WTC11 (cell line): ENCODE results near the gene LRRN4CL. TPM values are rescaled to one million over a fixed set of nuclear protein-coding genes. Genes with fewer than 3 reads are reported as not detected.

Experiments used
- ATAC-seq: fragments of 200-7000 bp; cut with Tn5 transposase; 2 replicates; pipeline ENCODE4 v1.10.0; 2021; ENCODE audit warnings: mild to moderate bottlenecking, moderate library complexity
- CTCF ChIA-PET: fragments of 300-600 bp; sonication (Branson Sonifier 250); formaldehyde crosslinking; loops from one replicate; lab custom pipeline; 2021; ENCODE audit warnings: antibody characterized with exemption; lab: Charles Lee
- POLR2A ChIA-PET: fragments of 350-600 bp; sonication (Branson Sonifier 250); formaldehyde crosslinking; loops from one replicate; lab custom pipeline; 2021; ENCODE audit warnings: antibody characterized with exemption; lab: Charles Lee
- DNase-seq: peaks from one replicate; pipeline ENCODE4 v3.0.0; 2021; ENCODE audit warnings: low spot score
- H3K27ac Mint-ChIP-seq: 2 replicates; pipeline ENCODE4 v1.8.0; 2021; ENCODE audit warnings: mixed read lengths
- H3K27me3 Mint-ChIP-seq: 2 replicates; pipeline ENCODE4 v1.8.0; 2021; ENCODE audit warnings: low read depth, mild to moderate bottlenecking, moderate library complexity, mixed read lengths
- H3K36me3 Mint-ChIP-seq: 2 replicates; pipeline ENCODE4 v1.8.0; 2021; ENCODE audit warnings: mixed read lengths
- H3K4me1 Mint-ChIP-seq: 2 replicates; pipeline ENCODE4 v1.8.0; 2022; ENCODE audit warnings: mixed read lengths
- H3K4me3 Mint-ChIP-seq: 2 replicates; pipeline ENCODE4 v1.8.0; 2021; ENCODE audit warnings: mild to moderate bottlenecking, moderate library complexity, mixed read lengths
- H3K9me3 Mint-ChIP-seq: 2 replicates; pipeline ENCODE4 v1.8.0; 2021; ENCODE audit warnings: mixed read lengths
- ATF1 ChIP-seq: sonication (generic); formaldehyde crosslinking; IDR thresholded peaks from 2 replicates; pipeline ENCODE4 v1.8.1; 2023; ENCODE audit warnings: mild to moderate bottlenecking, moderate library complexity, missing genetic modification reagents
- CDX4 ChIP-seq: fragments of 250-450 bp; sonication (Bioruptor Pico); IDR thresholded peaks from 2 replicates; pipeline ENCODE4 v1.9.0; 2021; ENCODE audit warnings: moderate library complexity, mild to moderate bottlenecking, inconsistent platforms, borderline replicate concordance
- CREB1 ChIP-seq: sonication (generic); formaldehyde crosslinking; IDR thresholded peaks from 2 replicates; pipeline ENCODE4 v1.8.0; 2023; ENCODE audit warnings: mild to moderate bottlenecking, missing genetic modification reagents
- FOXP1 ChIP-seq: sonication (generic); formaldehyde crosslinking; IDR thresholded peaks from 2 replicates; pipeline ENCODE4 v1.8.0; 2022; ENCODE audit warnings: missing genetic modification reagents, mild to moderate bottlenecking, moderate library complexity, borderline replicate concordance
- GABPB1 ChIP-seq: sonication (generic); formaldehyde crosslinking; IDR thresholded peaks from 2 replicates; pipeline ENCODE4 v1.8.1; 2023; ENCODE audit warnings: mild to moderate bottlenecking, missing genetic modification reagents
- GTF2I ChIP-seq: fragments of 250-450 bp; sonication (Bioruptor Pico); conservative IDR thresholded peaks from 2 replicates; pipeline ENCODE4 v1.4.0; 2021; ENCODE audit warnings: mild to moderate bottlenecking
- IRF1 ChIP-seq: sonication (generic); formaldehyde crosslinking; IDR thresholded peaks from 2 replicates; pipeline ENCODE4 v1.8.0; 2023; ENCODE audit warnings: missing genetic modification reagents
- JUN ChIP-seq: sonication (generic); formaldehyde crosslinking; IDR thresholded peaks from 2 replicates; pipeline ENCODE4 v1.8.0; 2023; ENCODE audit warnings: mild to moderate bottlenecking, missing genetic modification reagents
- MAX ChIP-seq: sonication (generic); formaldehyde crosslinking; IDR thresholded peaks from 2 replicates; pipeline ENCODE4 v1.8.0; 2022; ENCODE audit warnings: mild to moderate bottlenecking, missing genetic modification reagents
- SMAD3 ChIP-seq: sonication (generic); formaldehyde crosslinking; IDR thresholded peaks from 2 replicates; pipeline ENCODE4 v1.8.0; 2022; ENCODE audit warnings: missing genetic modification reagents, mild to moderate bottlenecking, borderline replicate concordance
- USF1 ChIP-seq: sonication (generic); formaldehyde crosslinking; IDR thresholded peaks from 2 replicates; pipeline ENCODE4 v1.8.0; 2022; ENCODE audit warnings: mild to moderate bottlenecking, missing genetic modification reagents
- USF2 ChIP-seq: sonication (generic); formaldehyde crosslinking; IDR thresholded peaks from 2 replicates; pipeline ENCODE4 v1.8.1; 2023; ENCODE audit warnings: mild to moderate bottlenecking, missing genetic modification reagents, moderate library complexity
- ZBTB21 ChIP-seq: sonication (generic); formaldehyde crosslinking; IDR thresholded peaks from 2 replicates; pipeline ENCODE4 v1.8.1; 2023; ENCODE audit warnings: mild to moderate bottlenecking, missing genetic modification reagents, borderline replicate concordance
- ZNF416 ChIP-seq: fragments of 250-450 bp; sonication (Bioruptor Pico); IDR thresholded peaks from 2 replicates; pipeline ENCODE4 v1.9.0; 2021; ENCODE audit warnings: mild to moderate bottlenecking, inconsistent platforms
- total RNA-seq: library from RNA; stranded (reverse); gene quantifications from 3 replicates; pipeline ENCODE4 v1.2.3, GENCODE V29; 2021

The LRRN4CL gene
- total RNA-seq, 1 experiment from 2014 or later, result 0.39 TPM

- no peaks in the 10 kb centered on the region for H3K27me3 Mint-ChIP-seq
- ChIA-PET POLR2A (interaction anchor here (0.6 to 2.2 kb wide), 6 partner anchors 16 to 249 kb away, joined by 3 to 9 read pairs (median 8); partner anchors contain the start of genes BSCL2, C11orf98, CSKMT and GNG3), CTCF (interaction anchor here (0.9 to 3.0 kb wide), 4 partner anchors 16 to 145 kb away, joined by 3 to 10 read pairs (median 5); partner anchors contain the start of genes HNRNPUL2, LBHD1 and TMEM179B)
- H3K4me3 Mint-ChIP-seq, result peak overlapping the region; percentile 40
- H3K9me3 Mint-ChIP-seq, result no peaks in the 10 kb centered on the region
- ATAC-seq (peak; percentile 65), DNase-seq (peak; percentile 41)
- H3K27ac Mint-ChIP-seq, result peak overlapping the region; percentile 47; the same call in 1 of the 2 replicates
- no peak for TF ChIP-seq USF1 (CRISPR knock-in tag)
- peak; percentile 50; the same call in 1 of the 2 replicates for TF ChIP-seq FOXP1
- H3K36me3 Mint-ChIP-seq, result peaks cover 18% of the 10 kb centered on the region
- H3K4me1 Mint-ChIP-seq, result peaks cover 9% of the 10 kb centered on the region; the same call in 1 of the 2 replicates
These were observed 1.6 kb downstream of the LRRN4CL start for GRCh38 chr11:62687508-62688396.

- no peak for TF ChIP-seq ZNF416 (CRISPR knock-in tag)
- ATAC-seq, result no peak
- POLR2A ChIA-PET, result interaction anchor here (0.6 kb wide), 1 partner anchor 11 kb away, joined by 3 read pairs; the partner anchor contains the start of gene UQCC3
- Mint-ChIP-seq H3K9me3 (no peaks in the 10 kb centered on the region), H3K4me3 (no peak overlapping the region), H3K27me3 (no peaks in the 10 kb centered on the region), H3K27ac (no peak overlapping the region), H3K36me3 (peaks cover 7% of the 10 kb centered on the region), H3K4me1 (peaks cover 12% of the 10 kb centered on the region)
- DNase-seq, result no peak
- CTCF ChIA-PET, result no interaction called here
These were observed 6.8 kb downstream of the LRRN4CL start for GRCh38 chr11:62682518-62682917.

- DNase-seq (no peak), ATAC-seq (peak; percentile 58)
- ChIA-PET CTCF (interaction anchor here (0.6 to 3.6 kb wide), 15 partner anchors 9 to 286 kb away, joined by 3 to 21 read pairs (median 5); partner anchors contain the start of genes B3GAT3, BSCL2, C11orf98 and CSKMT), POLR2A (interaction anchor here (0.8 to 1.3 kb wide), 2 partner anchors 28 to 89 kb away, joined by 3 read pairs; partner anchors contain the start of gene INTS5)
- Mint-ChIP-seq H3K36me3 (peaks cover 19% of the 10 kb centered on the region), H3K4me3 (no peak overlapping the region), H3K27me3 (no peaks in the 10 kb centered on the region), H3K9me3 (no peaks in the 10 kb centered on the region), H3K4me1 (peaks cover 20% of the 10 kb centered on the region), H3K27ac (no peak overlapping the region)
- TF ChIP-seq GTF2I (CRISPR knock-in tag), result no peak
- TF ChIP-seq CDX4 (CRISPR knock-in tag), result no peak
- TF ChIP-seq GABPB1, result peak; percentile 62; the same call in 1 of the 2 replicates
- no peak for TF ChIP-seq IRF1 (CRISPR knock-in tag)
These were observed 8.5 kb downstream of the LRRN4CL start for GRCh38 chr11:62680825-62681240.

- H3K4me3 Mint-ChIP-seq, result peak within 1 kb of the TSS; percentile 87
- H3K36me3 Mint-ChIP-seq, result peaks cover 26% of the 10 kb centered on the region
- DNase-seq (peak; percentile 77), ATAC-seq (peak; percentile 75)
- H3K9me3 Mint-ChIP-seq, result no peaks in the 10 kb centered on the region
- POLR2A ChIA-PET, result interaction anchor here (0.6 to 1.3 kb wide), 4 partner anchors 11 to 132 kb away, joined by 3 to 6 read pairs (median 3); partner anchors contain the start of genes MTA2 and TUT1
- CTCF ChIA-PET, result interaction anchor here (0.6 to 3.6 kb wide), 5 partner anchors 8 to 312 kb away, joined by 3 to 21 read pairs (median 3); partner anchors contain the start of genes HNRNPUL2, LBHD1, LRRN4CL and UQCC3
- no peaks in the 10 kb centered on the region for H3K27me3 Mint-ChIP-seq
- peak within 1 kb of the TSS; percentile 90 for H3K27ac Mint-ChIP-seq
- H3K4me1 Mint-ChIP-seq, result peaks cover 20% of the 10 kb centered on the region
- TF ChIP-seq ZBTB21 (CRISPR knock-in tag), result 0 out of 2 replicates have a peak, but pooled peaks have one; percentile 33
- 0 out of 2 replicates have a peak, but pooled peaks have one; percentile 38 for TF ChIP-seq ATF1
- peak; percentile 77 for TF ChIP-seq GABPB1
- TF ChIP-seq CREB1 (CRISPR knock-in tag), result 0 out of 2 replicates have a peak, but pooled peaks have one; percentile 51
- 0 out of 2 replicates have a peak, but pooled peaks have one; percentile 48 for TF ChIP-seq SMAD3 (CRISPR knock-in tag)
- TF ChIP-seq MAX (CRISPR knock-in tag), result peak; percentile 86
- no peak for TF ChIP-seq JUN (CRISPR knock-in tag)
- TF ChIP-seq USF1 (CRISPR knock-in tag), result peak; percentile 99
- 0 out of 2 replicates have a peak, but pooled peaks have one; percentile 78 for TF ChIP-seq IRF1 (CRISPR knock-in tag)
- TF ChIP-seq USF2 (CRISPR knock-in tag), result peak; percentile 99
These were observed 10.3 kb downstream of the LRRN4CL start, which contains the start of gene UBXN1 for GRCh38 chr11:62678770-62679696. TSS of gene UBXN1 (minus strand) at chr11:62679073. CDS start at chr11:62678923, 150 bp downstream.
